IMR-90 (cell line): ENCODE measurements around the gene SF3B3. TPM values are rescaled to one million over a fixed set of nuclear protein-coding genes. Genes with fewer than 3 reads are reported as not detected.
A peak's percentile ranks its signal among the peaks of the same experiment; 100 is the strongest.

ENCODE experiments used
- ATAC-seq: fragments of 200-7000 bp; cut with Tn5 transposase; 2 replicates; pipeline ENCODE4 v1.9.1; 2020; ENCODE audit warnings: low read depth, mild to moderate bottlenecking, moderate library complexity
- BruUV-seq: library from RNA; stranded (reverse); fragments of 400-500 nt; replicated peaks from 2 replicates; lab custom pipeline; 2021; lab: Mats Ljungman, UMichigan
- CTCF ChIA-PET: fragments of 300-600 bp; formaldehyde crosslinking; extraction: SDS; loops from one replicate; lab custom pipeline; 2021; ENCODE audit warnings: antibody characterized with exemption; lab: Yijun Ruan, JAX
- POLR2A ChIA-PET: fragments of 300-600 bp; sonication (Branson Sonifier 250); formaldehyde crosslinking; loops from one replicate; lab custom pipeline; 2022; ENCODE audit warnings: antibody characterized with exemption; ENCODE audit not compliant: unreplicated experiment; lab: Charles Lee
- DNase-seq: peaks from one replicate; pipeline ENCODE4 v3.0.0; 2013
- H2AFZ ChIP-seq: replicated peaks from 2 replicates; pipeline ENCODE3; 2013; ENCODE audit warnings: low read length, mild to moderate bottlenecking; ENCODE audit not compliant: poor library complexity
- H2AK5ac ChIP-seq: 2 replicates; pipeline ENCODE4 v1.6.1; 2013; ENCODE audit warnings: low read depth, low read length, inconsistent platforms
- H2AK9ac ChIP-seq: replicated peaks from 2 replicates; pipeline ENCODE3; 2013; ENCODE audit warnings: mild to moderate bottlenecking, low read depth, low read length, moderate library complexity; ENCODE audit not compliant: poor library complexity
- H2BK120ac ChIP-seq: 2 replicates; pipeline ENCODE4 v1.6.1; 2013; ENCODE audit warnings: low read depth, low read length, inconsistent platforms
- H2BK15ac ChIP-seq: 3 replicates; pipeline ENCODE4 v1.6.1; 2013; ENCODE audit warnings: low read depth, low read length, inconsistent platforms
- H2BK20ac ChIP-seq: 2 replicates; pipeline ENCODE4 v1.6.1; 2013; ENCODE audit warnings: low read depth, mild to moderate bottlenecking, inconsistent platforms, low read length, moderate library complexity
- H2BK5ac ChIP-seq: 2 replicates; pipeline ENCODE4 v1.6.1; 2013; ENCODE audit warnings: mild to moderate bottlenecking, low read depth, low read length, inconsistent platforms; ENCODE audit not compliant: poor library complexity, severe bottlenecking
- H3K14ac ChIP-seq: replicated peaks from 2 replicates; pipeline ENCODE4 v1.6.1; 2013; ENCODE audit warnings: low read depth, low read length, inconsistent platforms
- H3K18ac ChIP-seq: 2 replicates; pipeline ENCODE4 v1.6.1; 2013; ENCODE audit warnings: low read depth, low read length, control low read depth
- H3K23ac ChIP-seq: 2 replicates; pipeline ENCODE4 v1.6.1; 2013; ENCODE audit warnings: low read depth, low read length, inconsistent platforms
- H3K27ac ChIP-seq: 2 replicates; pipeline ENCODE4 v1.5.1; 2013; ENCODE audit warnings: mild to moderate bottlenecking, control low read depth, low read length; ENCODE audit not compliant: insufficient read depth
- H3K27me3 ChIP-seq: 2 replicates; pipeline ENCODE4 v1.6.1; 2013; ENCODE audit warnings: low read length; ENCODE audit not compliant: control insufficient read depth, insufficient read depth
- H3K36me3 ChIP-seq: 2 replicates; pipeline ENCODE4 v1.6.1; 2013; ENCODE audit warnings: low read length, mixed read lengths; ENCODE audit not compliant: control insufficient read depth, insufficient read depth
- H3K4ac ChIP-seq: 2 replicates; pipeline ENCODE4 v1.6.1; 2013; ENCODE audit warnings: low read depth, low read length, inconsistent platforms
- H3K4me1 ChIP-seq: 2 replicates; pipeline ENCODE4 v1.6.1; 2013; ENCODE audit warnings: low read length, mixed read lengths; ENCODE audit not compliant: control insufficient read depth, insufficient read depth
- H3K4me2 ChIP-seq: 2 replicates; pipeline ENCODE4 v1.6.1; 2013; ENCODE audit warnings: low read depth, mild to moderate bottlenecking, control low read depth, low read length, moderate library complexity
- H3K4me3 ChIP-seq: 2 replicates; pipeline ENCODE4 v1.5.1; 2013; ENCODE audit warnings: low read depth, mild to moderate bottlenecking, control low read depth, low read length, moderate library complexity; ENCODE audit not compliant: insufficient read depth
- H3K56ac ChIP-seq: 2 replicates; pipeline ENCODE4 v1.6.1; 2013; ENCODE audit warnings: low read length, inconsistent platforms; ENCODE audit not compliant: insufficient read depth; ENCODE audit errors: extremely low read depth
- H3K79me1 ChIP-seq, 2 experiments: 2 replicates each; pipeline ENCODE4 v1.6.1; 2013; ENCODE audit warnings: low read length in 2 of 2, inconsistent platforms in 1 of 2, low read depth in 1 of 2
- H3K9ac ChIP-seq: 2 replicates; pipeline ENCODE4 v1.6.1; 2013; ENCODE audit warnings: low read depth, low read length, control low read depth
- H3K9me1 ChIP-seq: 2 replicates; pipeline ENCODE4 v1.6.1; 2013; ENCODE audit warnings: low read length, inconsistent platforms; ENCODE audit not compliant: insufficient read depth
- H3K9me3 ChIP-seq: 2 replicates; pipeline ENCODE4 v1.6.1; 2013; ENCODE audit warnings: low read length; ENCODE audit not compliant: control insufficient read depth, insufficient read depth
- H4K20me1 ChIP-seq: 2 replicates; pipeline ENCODE4 v1.6.1; 2013; ENCODE audit warnings: low read length, inconsistent platforms; ENCODE audit not compliant: insufficient read depth
- H4K5ac ChIP-seq: 2 replicates; pipeline ENCODE4 v1.6.1; 2013; ENCODE audit warnings: mild to moderate bottlenecking, low read depth, low read length, control low read depth
- H4K8ac ChIP-seq, 2 experiments: 2 replicates each; pipeline ENCODE4 v1.6.1; 2013; ENCODE audit warnings: low read depth in 2 of 2, low read length in 2 of 2, control low read depth in 1 of 2, inconsistent platforms in 1 of 2
- H4K91ac ChIP-seq: 2 replicates; pipeline ENCODE4 v1.6.1; 2013; ENCODE audit warnings: low read depth, low read length, inconsistent platforms; ENCODE audit not compliant: insufficient read depth
- BHLHE40 ChIP-seq: fragments of 150-350 bp; IDR thresholded peaks from 2 replicates; pipeline ENCODE4 v1.6.1; 2016; ENCODE audit warnings: mild to moderate bottlenecking, low read depth, low read length
- CEBPB ChIP-seq: IDR thresholded peaks from 2 replicates; pipeline ENCODE4 v1.6.1; 2012; ENCODE audit warnings: low read depth, low read length, improper control_type of control experiment
- CHD1 ChIP-seq: IDR thresholded peaks from 2 replicates; pipeline ENCODE4 v1.6.1; 2012; ENCODE audit warnings: low read depth, low read length, improper control_type of control experiment
- FOS ChIP-seq: fragments of 150-350 bp; IDR thresholded peaks from 2 replicates; pipeline ENCODE4 v1.6.1; 2016; ENCODE audit warnings: low read depth, low read length
- MAFK ChIP-seq: IDR thresholded peaks from 2 replicates; pipeline ENCODE4 v1.6.1; 2012; ENCODE audit warnings: low read depth, low read length, improper control_type of control experiment
- MAZ ChIP-seq: IDR thresholded peaks from 2 replicates; pipeline ENCODE4 v1.6.1; 2012; ENCODE audit warnings: low read depth, mild to moderate bottlenecking, low read length, improper control_type of control experiment, moderate library complexity, borderline replicate concordance
- MXI1 ChIP-seq: IDR thresholded peaks from 2 replicates; pipeline ENCODE4 v1.6.1; 2012; ENCODE audit warnings: low read depth, mild to moderate bottlenecking, low read length, moderate library complexity, borderline replicate concordance
- NFE2L2 ChIP-seq: fragments of 150-350 bp; IDR thresholded peaks from 2 replicates; pipeline ENCODE4 v1.6.1; 2016; ENCODE audit warnings: low read depth, mild to moderate bottlenecking, low read length
- POLR2A ChIP-seq: IDR thresholded peaks from 2 replicates; pipeline ENCODE4 v1.6.1; 2012; ENCODE audit warnings: mild to moderate bottlenecking, low read depth, low read length
- RAD21 ChIP-seq: IDR thresholded peaks from 2 replicates; pipeline ENCODE4 v1.6.1; 2012; ENCODE audit warnings: low read length, improper control_type of control experiment
- RCOR1 ChIP-seq: IDR thresholded peaks from 2 replicates; pipeline ENCODE4 v1.6.1; 2012; ENCODE audit warnings: mild to moderate bottlenecking, low read length, improper control_type of control experiment; ENCODE audit not compliant: insufficient replicate concordance
- RFX5 ChIP-seq: IDR thresholded peaks from 2 replicates; pipeline ENCODE4 v1.8.0; 2012; ENCODE audit warnings: low read depth, mild to moderate bottlenecking, low read length, moderate library complexity
- SMC3 ChIP-seq: fragments of 150-350 bp; IDR thresholded peaks from 2 replicates; pipeline ENCODE4 v1.6.1; 2016; ENCODE audit warnings: low read depth, mild to moderate bottlenecking, antibody characterized with exemption, low read length, moderate library complexity
- WGBS, 2 experiments: methylation state at CpG; one replicate each; pipeline versions ENCODE4 v1.1.5 to v1.1.7; 2013; ENCODE audit warnings: missing lambda C conversion rate in 2 of 2; ENCODE audit not compliant: insufficient read length in 1 of 2; ENCODE audit errors: extremely low coverage in 2 of 2; 5-methylcytosine and 5-hydroxymethylcytosine counted together
- dilution Hi-C: fragments of 300-500 bp; cut with HindIII; formaldehyde crosslinking; loops from one replicate; pipeline ENCODE4 v1.14.3; 2018; ENCODE audit warnings: low sequenced_read_pairs; ENCODE audit not compliant: unreplicated experiment
- in situ Hi-C: fragments of 300-500 bp; cut with MboI; formaldehyde crosslinking; loops from 3 replicates; pipeline ENCODE4 v1.14.3; 2019; ENCODE audit warnings: low sequenced_read_pairs, inconsistent platforms, mixed read lengths
- intact Hi-C: fragments of 100-400 bp; cut with micrococcal nuclease; formaldehyde crosslinking; loops from 2 replicates; pipeline ENCODE4 v1.10.0; 2022
- polyA plus RNA-seq, 3 experiments: library from polyadenylated mRNA; depleted of rRNA; stranded (reverse); fragments of >200 nt; gene quantifications; 2 replicates each; pipeline ENCODE4 v1.2.3, GENCODE V29; 2012; ENCODE audit warnings: low replicate concordance in 1 of 3
- total RNA-seq: library from RNA; depleted of rRNA; stranded (reverse); fragments of >200 nt; gene quantifications from 2 replicates; pipeline ENCODE4 v1.2.3, GENCODE V29; 2012
- TF ChIP-seq, protein P1 (sequence below): fragments of 150-350 bp; IDR thresholded peaks from 2 replicates; pipeline ENCODE4 v1.6.1; 2016; ENCODE audit warnings: low read depth, mild to moderate bottlenecking, low read length, moderate library complexity, borderline replicate concordance
- TF ChIP-seq, protein P2 (sequence below): conservative IDR thresholded peaks from 2 replicates; pipeline ENCODE4 v1.5.1; 2012; ENCODE audit warnings: mild to moderate bottlenecking, low read depth, low read length, improper control_type of control experiment
- TF ChIP-seq, protein P3 (sequence below): fragments of 150-350 bp; IDR thresholded peaks from 2 replicates; pipeline ENCODE4 v1.6.1; 2017; ENCODE audit warnings: mild to moderate bottlenecking, antibody characterized with exemption, low read length, low read depth

Gene SF3B3
- total and polyA plus RNA-seq, 2 of the 4 experiments (the other 2 are of a cell fraction), result 97.9 to 134 TPM

DNA sequence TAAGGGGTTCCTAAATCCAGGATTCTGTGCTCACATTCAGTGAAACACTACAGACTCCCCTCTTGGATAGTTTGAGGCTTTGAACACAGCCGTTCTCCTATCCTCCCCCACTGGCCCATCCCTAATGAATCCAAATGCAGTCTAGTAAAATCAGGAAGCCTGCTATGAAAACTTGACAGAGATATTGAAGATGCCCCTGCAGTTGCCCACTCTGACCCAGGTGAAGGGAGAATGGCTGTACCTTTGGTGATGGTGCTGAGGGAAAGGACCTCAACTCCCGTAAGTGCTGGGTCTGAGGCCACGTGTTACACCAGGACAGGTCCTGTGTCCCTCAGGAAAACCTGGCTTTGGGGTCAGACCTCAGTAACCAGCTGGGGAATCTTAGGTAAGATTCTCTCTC is 54.4 kb downstream of the SF3B3 start:
- Histone ChIP-seq H3K36me3 (peaks cover 8% of the 10 kb centered on the region), H2AK9ac (peak overlapping the region; percentile 42)

More for the DNA sequence above, 54.4 kb downstream of the SF3B3 start:
- Histone ChIP-seq H3K14ac (0 out of 2 replicates have a peak overlapping the region, but pooled peaks have one; percentile 58), H2BK15ac (no peak overlapping the region; the same call in 2 of the 3 replicates), H3K56ac (no peak overlapping the region), H3K79me1 (peaks cover 5 to 33% of the 10 kb centered on the region in 2 experiments; a peak in 3 of 4 replicates), H4K91ac (no peak overlapping the region), H2AFZ (no peak overlapping the region), H3K4me2 (no peak overlapping the region), H3K4me3 (no peak overlapping the region), H3K9ac (no peak overlapping the region), H3K4me1 (peaks cover 28% of the 10 kb centered on the region), H3K9me1 (peaks cover 22% of the 10 kb centered on the region), H3K27ac (no peak overlapping the region), H3K18ac (0 out of 2 replicates have a peak overlapping the region, but pooled peaks have one; percentile 13), H3K9me3 (no peaks in the 10 kb centered on the region), H4K5ac (no peak overlapping the region), H4K20me1 (peaks cover 27% of the 10 kb centered on the region), H3K27me3 (no peaks in the 10 kb centered on the region), H2BK120ac (peak overlapping the region; percentile 49), H2BK5ac (no peak overlapping the region), H3K23ac (no peak overlapping the region), H2AK5ac (peak overlapping the region; percentile 62; the same call in 1 of the 2 replicates), H2BK20ac (peak overlapping the region; percentile 46), H4K8ac (peak overlapping the region in 1 of 2 experiments; percentile 33; a peak in 1 of 4 replicates), H3K4ac (peak overlapping the region; percentile 39; the same call in 1 of the 2 replicates)
- no peak for DNase-seq
- BruUV-seq, result no TSS peak
- in situ Hi-C loops (no loop called here), dilution Hi-C loops (no loop called here), intact Hi-C loops (no loop called here)
- POLR2A ChIA-PET, result no interaction called here
- no peak for ATAC-seq
- WGBS, 2 experiments, result no CpG with 5 or more reads among the region's 3 CpGs
- TF ChIP-seq, protein P1, sequence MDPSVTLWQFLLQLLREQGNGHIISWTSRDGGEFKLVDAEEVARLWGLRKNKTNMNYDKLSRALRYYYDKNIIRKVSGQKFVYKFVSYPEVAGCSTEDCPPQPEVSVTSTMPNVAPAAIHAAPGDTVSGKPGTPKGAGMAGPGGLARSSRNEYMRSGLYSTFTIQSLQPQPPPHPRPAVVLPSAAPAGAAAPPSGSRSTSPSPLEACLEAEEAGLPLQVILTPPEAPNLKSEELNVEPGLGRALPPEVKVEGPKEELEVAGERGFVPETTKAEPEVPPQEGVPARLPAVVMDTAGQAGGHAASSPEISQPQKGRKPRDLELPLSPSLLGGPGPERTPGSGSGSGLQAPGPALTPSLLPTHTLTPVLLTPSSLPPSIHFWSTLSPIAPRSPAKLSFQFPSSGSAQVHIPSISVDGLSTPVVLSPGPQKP, result no peak
- TF ChIP-seq RAD21 (no peak), NFE2L2 (no peak), POLR2A (no peak), MAFK (no peak), CEBPB (no peak), RFX5 (no peak), FOS (no peak), SMC3 (no peak), RCOR1 (no peak), BHLHE40 (no peak), MAZ (no peak), MXI1 (no peak), CHD1 (no peak)
- TF ChIP-seq, protein P2, sequence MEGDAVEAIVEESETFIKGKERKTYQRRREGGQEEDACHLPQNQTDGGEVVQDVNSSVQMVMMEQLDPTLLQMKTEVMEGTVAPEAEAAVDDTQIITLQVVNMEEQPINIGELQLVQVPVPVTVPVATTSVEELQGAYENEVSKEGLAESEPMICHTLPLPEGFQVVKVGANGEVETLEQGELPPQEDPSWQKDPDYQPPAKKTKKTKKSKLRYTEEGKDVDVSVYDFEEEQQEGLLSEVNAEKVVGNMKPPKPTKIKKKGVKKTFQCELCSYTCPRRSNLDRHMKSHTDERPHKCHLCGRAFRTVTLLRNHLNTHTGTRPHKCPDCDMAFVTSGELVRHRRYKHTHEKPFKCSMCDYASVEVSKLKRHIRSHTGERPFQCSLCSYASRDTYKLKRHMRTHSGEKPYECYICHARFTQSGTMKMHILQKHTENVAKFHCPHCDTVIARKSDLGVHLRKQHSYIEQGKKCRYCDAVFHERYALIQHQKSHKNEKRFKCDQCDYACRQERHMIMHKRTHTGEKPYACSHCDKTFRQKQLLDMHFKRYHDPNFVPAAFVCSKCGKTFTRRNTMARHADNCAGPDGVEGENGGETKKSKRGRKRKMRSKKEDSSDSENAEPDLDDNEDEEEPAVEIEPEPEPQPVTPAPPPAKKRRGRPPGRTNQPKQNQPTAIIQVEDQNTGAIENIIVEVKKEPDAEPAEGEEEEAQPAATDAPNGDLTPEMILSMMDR, result no peak
- TF ChIP-seq, protein P3, sequence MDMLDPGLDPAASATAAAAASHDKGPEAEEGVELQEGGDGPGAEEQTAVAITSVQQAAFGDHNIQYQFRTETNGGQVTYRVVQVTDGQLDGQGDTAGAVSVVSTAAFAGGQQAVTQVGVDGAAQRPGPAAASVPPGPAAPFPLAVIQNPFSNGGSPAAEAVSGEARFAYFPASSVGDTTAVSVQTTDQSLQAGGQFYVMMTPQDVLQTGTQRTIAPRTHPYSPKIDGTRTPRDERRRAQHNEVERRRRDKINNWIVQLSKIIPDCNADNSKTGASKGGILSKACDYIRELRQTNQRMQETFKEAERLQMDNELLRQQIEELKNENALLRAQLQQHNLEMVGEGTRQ, result no peak
- CTCF ChIA-PET, result no interaction called here
